Activated B cell treated with CpG ODN at 0.5 μM for 24 hours (primary cell): ENCODE results near the gene SRGAP1. TPM values are rescaled to one million over a fixed set of nuclear protein-coding genes. Genes with fewer than 3 reads are reported as not detected.

Experiments used
- ATAC-seq: fragments of 200-7000 bp; cut with Tn5 transposase; one replicate; pipeline ENCODE4 v1.10.0; 2021; ENCODE audit warnings: low read depth, mild to moderate bottlenecking, moderate library complexity
- CTCF ChIA-PET: fragments of 350-600 bp; sonication (Branson Sonifier 250); formaldehyde crosslinking; loops from one replicate; lab custom pipeline; 2021; ENCODE audit warnings: antibody characterized with exemption; lab: Charles Lee
- POLR2A ChIA-PET: fragments of 350-600 bp; sonication (Branson Sonifier 250); formaldehyde crosslinking; loops from one replicate; lab custom pipeline; 2021; ENCODE audit warnings: antibody characterized with exemption; lab: Charles Lee
- DNase-seq: peaks from one replicate; pipeline ENCODE4 v3.0.0; 2022
- H3K27ac Mint-ChIP-seq: one replicate; pipeline ENCODE4 v1.8.0; 2020; ENCODE audit warnings: mixed read lengths
- H3K27me3 Mint-ChIP-seq: one replicate; pipeline ENCODE4 v1.8.0; 2021; ENCODE audit warnings: mixed read lengths
- H3K36me3 Mint-ChIP-seq: one replicate; pipeline ENCODE4 v1.8.0; 2021; ENCODE audit warnings: low read depth, mixed read lengths
- H3K4me1 Mint-ChIP-seq: one replicate; pipeline ENCODE4 v1.8.0; 2021; ENCODE audit warnings: mixed read lengths
- H3K4me3 Mint-ChIP-seq: one replicate; pipeline ENCODE4 v1.8.0; 2020; ENCODE audit warnings: mild to moderate bottlenecking, mixed read lengths
- H3K9me3 Mint-ChIP-seq: one replicate; pipeline ENCODE4 v1.8.0; 2020; ENCODE audit warnings: mixed read lengths
- intact Hi-C: fragments of 100-400 bp; cut with micrococcal nuclease; formaldehyde crosslinking; loops from one replicate; pipeline ENCODE4 v1.15.1; 2024
- total RNA-seq: library from RNA; stranded (reverse); gene quantifications from 2 replicates; pipeline ENCODE4 v1.2.3, GENCODE V29; 2022
- TF ChIP-seq, protein P1 (sequence below): fragments of 200-600 bp; IDR thresholded peaks from one replicate; pipeline ENCODE4 v1.8.0; 2022; ENCODE audit warnings: antibody characterized with exemption, mild to moderate bottlenecking

Gene SRGAP1
- total RNA-seq, 1 donor from 2014 or later = 1.1 TPM

DNA sequence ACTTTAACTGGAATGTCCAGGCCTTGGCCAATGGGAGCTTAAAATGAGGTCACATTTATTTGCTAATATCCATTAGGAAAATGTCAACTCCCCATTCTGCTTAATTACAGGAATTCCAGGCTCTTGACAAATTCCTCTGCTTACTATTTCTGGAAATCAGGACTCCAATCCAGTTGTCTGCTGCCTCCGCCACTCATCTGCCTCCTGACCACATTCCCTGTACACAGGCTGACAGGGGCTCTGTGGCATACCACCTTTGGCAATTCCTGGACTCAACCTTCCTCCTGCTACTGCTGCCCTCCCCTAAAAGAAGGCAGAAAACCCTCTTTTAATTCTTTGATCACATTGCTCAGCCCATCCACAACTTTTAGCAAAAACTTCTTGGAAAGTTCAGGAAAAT lies 339.7 kb downstream of the SRGAP1 start:
- no peak overlapping the region for H3K27ac Mint-ChIP-seq
- no peaks in the 10 kb centered on the region for H3K4me1 Mint-ChIP-seq
- H3K36me3 Mint-ChIP-seq = peaks cover 6% of the 10 kb centered on the region
- no peak overlapping the region for H3K4me3 Mint-ChIP-seq
- POLR2A ChIA-PET = no interaction called here
- CTCF ChIA-PET = no interaction called here
- TF ChIP-seq, protein P1, sequence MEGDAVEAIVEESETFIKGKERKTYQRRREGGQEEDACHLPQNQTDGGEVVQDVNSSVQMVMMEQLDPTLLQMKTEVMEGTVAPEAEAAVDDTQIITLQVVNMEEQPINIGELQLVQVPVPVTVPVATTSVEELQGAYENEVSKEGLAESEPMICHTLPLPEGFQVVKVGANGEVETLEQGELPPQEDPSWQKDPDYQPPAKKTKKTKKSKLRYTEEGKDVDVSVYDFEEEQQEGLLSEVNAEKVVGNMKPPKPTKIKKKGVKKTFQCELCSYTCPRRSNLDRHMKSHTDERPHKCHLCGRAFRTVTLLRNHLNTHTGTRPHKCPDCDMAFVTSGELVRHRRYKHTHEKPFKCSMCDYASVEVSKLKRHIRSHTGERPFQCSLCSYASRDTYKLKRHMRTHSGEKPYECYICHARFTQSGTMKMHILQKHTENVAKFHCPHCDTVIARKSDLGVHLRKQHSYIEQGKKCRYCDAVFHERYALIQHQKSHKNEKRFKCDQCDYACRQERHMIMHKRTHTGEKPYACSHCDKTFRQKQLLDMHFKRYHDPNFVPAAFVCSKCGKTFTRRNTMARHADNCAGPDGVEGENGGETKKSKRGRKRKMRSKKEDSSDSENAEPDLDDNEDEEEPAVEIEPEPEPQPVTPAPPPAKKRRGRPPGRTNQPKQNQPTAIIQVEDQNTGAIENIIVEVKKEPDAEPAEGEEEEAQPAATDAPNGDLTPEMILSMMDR = no peak
- DNase-seq (no peak), ATAC-seq (no peak)
- no peaks in the 10 kb centered on the region for H3K27me3 Mint-ChIP-seq
- intact Hi-C loops = no loop called here
- peaks cover 3% of the 10 kb centered on the region for H3K9me3 Mint-ChIP-seq

DNA sequence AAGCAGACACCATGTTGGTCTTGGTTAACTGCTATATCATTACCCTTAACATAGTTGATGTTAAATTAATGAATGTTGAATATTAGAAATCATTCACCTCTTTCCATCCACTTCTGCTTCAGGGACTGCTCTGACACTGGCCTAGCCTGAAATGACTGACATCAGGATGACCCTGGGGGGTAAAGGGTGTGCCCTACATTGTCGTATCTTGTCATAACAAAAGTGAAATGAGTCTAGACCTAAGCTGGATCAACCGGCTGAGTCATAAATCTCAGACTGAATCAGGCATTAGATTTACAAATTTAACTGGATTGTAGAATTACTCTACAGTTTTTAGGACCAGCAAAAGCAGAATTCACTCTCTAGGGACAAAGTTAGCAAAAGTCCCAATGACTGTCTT lies 342.3 kb downstream of the SRGAP1 start:
- intact Hi-C loops = no loop called here
- TF ChIP-seq, protein P1 = no peak
- H3K27ac Mint-ChIP-seq = no peak overlapping the region
- H3K4me1 Mint-ChIP-seq = no peaks in the 10 kb centered on the region
- ChIA-PET POLR2A (no interaction called here), CTCF (no interaction called here)
- DNase-seq (no peak), ATAC-seq (no peak)
- H3K4me3 Mint-ChIP-seq = no peak overlapping the region
- peaks cover 3% of the 10 kb centered on the region for H3K9me3 Mint-ChIP-seq
- peaks cover 12% of the 10 kb centered on the region for H3K36me3 Mint-ChIP-seq
- H3K27me3 Mint-ChIP-seq = no peaks in the 10 kb centered on the region

DNA sequence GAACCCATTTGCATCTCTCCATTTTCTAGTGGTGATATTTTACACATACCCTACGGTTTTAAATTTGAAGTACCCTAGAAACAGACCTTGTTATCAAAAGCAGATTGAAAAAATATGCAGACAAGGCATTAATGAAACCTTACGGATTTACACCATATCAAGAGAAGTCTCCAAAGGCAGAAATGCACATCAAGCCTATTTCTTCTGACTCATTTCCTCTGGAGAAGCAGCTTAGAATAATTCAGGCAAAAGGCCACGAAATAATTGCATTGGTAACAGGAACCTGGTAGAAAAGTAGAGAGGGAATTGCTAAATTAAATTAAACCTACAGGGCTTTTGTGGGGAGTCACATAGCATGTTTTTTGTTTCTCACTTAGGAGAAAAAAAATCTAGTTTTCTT lies 342.9 kb downstream of the SRGAP1 start:
- Mint-ChIP-seq H3K4me1 (no peaks in the 10 kb centered on the region), H3K27me3 (no peaks in the 10 kb centered on the region), H3K4me3 (no peak overlapping the region), H3K36me3 (peaks cover 17% of the 10 kb centered on the region), H3K27ac (no peak overlapping the region), H3K9me3 (peaks cover 3% of the 10 kb centered on the region)
- CTCF ChIA-PET = no interaction called here
- intact Hi-C loops = no loop called here
- TF ChIP-seq, protein P1 = no peak
- DNase-seq (no peak), ATAC-seq (no peak)
- POLR2A ChIA-PET = no interaction called here

DNA sequence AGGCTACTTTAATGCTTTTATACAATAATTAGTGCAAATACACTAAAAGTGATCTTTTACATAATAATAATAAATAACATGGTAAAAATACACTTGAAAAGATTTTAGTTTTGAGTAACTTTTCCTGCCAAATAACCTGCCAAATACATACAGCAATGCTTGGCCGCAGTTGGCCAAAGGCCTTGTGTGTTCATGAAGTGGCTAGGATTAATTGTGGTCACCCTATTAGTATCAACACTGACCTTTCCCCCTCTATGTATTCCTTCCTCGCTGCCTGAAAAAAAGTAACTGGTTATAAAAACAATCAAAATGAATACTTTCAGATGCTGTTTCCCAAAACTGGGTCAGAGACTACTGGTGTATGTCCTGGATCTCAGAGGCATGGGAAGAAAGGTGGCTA lies 343.3 kb downstream of the SRGAP1 start:
- DNase-seq = no peak
- H3K4me1 Mint-ChIP-seq = peaks cover under 1% of the 10 kb centered on the region
- no peak for ATAC-seq
- CTCF ChIA-PET = no interaction called here
- H3K27ac Mint-ChIP-seq = no peak overlapping the region
- TF ChIP-seq, protein P1 = no peak
- no peaks in the 10 kb centered on the region for H3K27me3 Mint-ChIP-seq
- peaks cover 19% of the 10 kb centered on the region for H3K36me3 Mint-ChIP-seq
- peaks cover 2% of the 10 kb centered on the region for H3K9me3 Mint-ChIP-seq
- intact Hi-C loops = no loop called here
- POLR2A ChIA-PET = no interaction called here
- H3K4me3 Mint-ChIP-seq = no peak overlapping the region

DNA sequence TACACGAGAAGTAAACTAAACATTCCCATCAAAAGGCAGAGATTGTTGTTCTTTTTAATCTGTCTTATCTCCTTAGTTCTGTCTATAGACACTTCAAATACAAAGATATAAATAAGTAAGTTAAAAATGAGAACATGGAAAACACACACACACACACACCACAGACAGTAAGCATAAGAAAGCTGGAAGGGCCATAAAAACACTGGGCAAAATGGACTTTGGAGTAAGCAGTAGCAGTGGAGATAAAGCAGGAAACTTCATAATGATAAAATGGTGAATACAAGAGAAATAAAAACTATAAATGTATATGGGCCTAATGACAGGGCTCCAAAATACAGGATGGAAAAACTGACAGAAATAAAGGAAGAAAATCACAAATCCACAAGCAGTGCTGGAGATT lies 345.0 kb downstream of the SRGAP1 start:
- Mint-ChIP-seq H3K9me3 (no peaks in the 10 kb centered on the region), H3K27me3 (no peaks in the 10 kb centered on the region), H3K36me3 (peaks cover 34% of the 10 kb centered on the region), H3K4me1 (peaks cover 8% of the 10 kb centered on the region), H3K27ac (no peak overlapping the region), H3K4me3 (no peak overlapping the region)
- intact Hi-C loops = no loop called here
- POLR2A ChIA-PET = no interaction called here
- TF ChIP-seq, protein P1 = no peak
- CTCF ChIA-PET = no interaction called here
- no peak for ATAC-seq
- no peak for DNase-seq
